OCI-LY3 (cell line): ENCODE data around the gene TSPAN9.

Experiments used
- H2AFZ ChIP-seq: fragments of 200-600, 300-600 bp; shearing (Covaris generic); 2 replicates; pipeline ENCODE4 v1.6.0; 2014; ENCODE audit warnings: antibody characterized with exemption, low read depth, low read length
- H3K27ac ChIP-seq: fragments of 200-600, 300-600 bp; sonication (generic); 2 replicates; pipeline ENCODE4 v1.5.1; 2014; ENCODE audit warnings: mild to moderate bottlenecking, low read length, moderate library complexity, mixed read lengths
- H3K27me3 ChIP-seq: fragments of 200-600, 300-600 bp; sonication (generic); 2 replicates; pipeline ENCODE4 v1.6.1; 2014; ENCODE audit warnings: low read depth, low read length, mixed read lengths
- H3K36me3 ChIP-seq: fragments of 200-600, 300-600 bp; sonication (generic); replicated peaks from 2 replicates; pipeline ENCODE3; 2014; ENCODE audit warnings: low read depth, low read length, mixed read lengths
- H3K4me1 ChIP-seq: fragments of 300-600, 200-600 bp; sonication (generic); 2 replicates; pipeline ENCODE4 v1.6.1; 2014; ENCODE audit warnings: low read length, mixed read lengths
- H3K4me2 ChIP-seq: fragments of 200-600, 300-600 bp; sonication (generic); 2 replicates; pipeline ENCODE4 v1.6.1; 2014; ENCODE audit warnings: low read length, mixed read lengths
- H3K4me3 ChIP-seq: fragments of 300-600, 200-600 bp; sonication (generic); 2 replicates; pipeline ENCODE4 v1.5.1; 2014; ENCODE audit warnings: antibody characterized with exemption, mild to moderate bottlenecking, low read length, moderate library complexity
- H3K79me2 ChIP-seq: fragments of 300-600, 200-600 bp; shearing (Covaris generic); 2 replicates; pipeline ENCODE4 v1.6.1; 2014; ENCODE audit warnings: mild to moderate bottlenecking, low read length, mixed read lengths
- H3K9ac ChIP-seq: fragments of 300-600, 200-600 bp; shearing (Covaris generic); 2 replicates; pipeline ENCODE4 v1.6.0; 2014; ENCODE audit warnings: mild to moderate bottlenecking, low read length, moderate library complexity
- H3K9me3 ChIP-seq: fragments of 200-600, 300-600 bp; shearing (Covaris generic); 2 replicates; pipeline ENCODE4 v1.6.1; 2014; ENCODE audit warnings: low read length, mixed read lengths; ENCODE audit not compliant: insufficient read depth
- H4K20me1 ChIP-seq: fragments of 200-600, 300-600 bp; sonication (generic); 2 replicates; pipeline ENCODE4 v1.6.1; 2016; ENCODE audit warnings: low read length, mixed read lengths; ENCODE audit not compliant: insufficient read depth
- CTCF ChIP-seq: fragments of 200-600, 300-600 bp; sonication (generic); IDR thresholded peaks from 2 replicates; pipeline ENCODE4 v1.5.1; 2014; ENCODE audit warnings: antibody characterized with exemption, low read length, low read depth
- EZH2phosphoT487 ChIP-seq: fragments of 200-600 bp; shearing (Covaris generic); IDR thresholded peaks from 2 replicates; pipeline ENCODE4 v1.6.1; 2018; ENCODE audit warnings: antibody characterized with exemption, mixed run types, low read depth

Gene TSPAN9

GRCh38 chr12:3173912-3174311 lies 96.7 kb downstream of the TSPAN9 start:
- peaks cover 66% of the 10 kb centered on the region for H3K27me3 ChIP-seq
- no peak overlapping the region for H3K4me3 ChIP-seq
- no peak overlapping the region for H3K9ac ChIP-seq
- no peak overlapping the region for H3K4me2 ChIP-seq
- H4K20me1 ChIP-seq, result no peaks in the 10 kb centered on the region; the same call in 1 of the 2 replicates
- no peaks in the 10 kb centered on the region for H3K36me3 ChIP-seq
- no peaks in the 10 kb centered on the region for H3K79me2 ChIP-seq
- H3K9me3 ChIP-seq, result no peaks in the 10 kb centered on the region
- H2AFZ ChIP-seq, result no peak overlapping the region
- H3K27ac ChIP-seq, result no peak overlapping the region
- no peak for TF ChIP-seq CTCF
- no peak for TF ChIP-seq EZH2phosphoT487
- H3K4me1 ChIP-seq, result peaks cover 5% of the 10 kb centered on the region; the same call in 1 of the 2 replicates

GRCh38 chr12:3175238-3175637 lies 98.1 kb downstream of the TSPAN9 start:
- H3K27me3 ChIP-seq, result peaks cover 66% of the 10 kb centered on the region
- no peaks in the 10 kb centered on the region for H3K9me3 ChIP-seq
- H3K36me3 ChIP-seq, result no peaks in the 10 kb centered on the region
- H3K27ac ChIP-seq, result no peak overlapping the region
- no peak for TF ChIP-seq EZH2phosphoT487
- no peak for TF ChIP-seq CTCF
- no peak overlapping the region for H3K9ac ChIP-seq
- H2AFZ ChIP-seq, result no peak overlapping the region
- H3K4me1 ChIP-seq, result peaks cover 5% of the 10 kb centered on the region; the same call in 1 of the 2 replicates
- H3K4me2 ChIP-seq, result no peak overlapping the region
- no peak overlapping the region for H3K4me3 ChIP-seq
- no peaks in the 10 kb centered on the region for H3K79me2 ChIP-seq
- peaks cover 3% of the 10 kb centered on the region; the same call in 1 of the 2 replicates for H4K20me1 ChIP-seq

- H3K36me3 ChIP-seq, result no peaks in the 10 kb centered on the region
- H3K27ac ChIP-seq, result no peak overlapping the region
- H3K79me2 ChIP-seq, result no peaks in the 10 kb centered on the region
- peaks cover 67% of the 10 kb centered on the region for H3K27me3 ChIP-seq
- H3K9ac ChIP-seq, result no peak overlapping the region
- no peak overlapping the region for H3K4me2 ChIP-seq
- H4K20me1 ChIP-seq, result peaks cover 8% of the 10 kb centered on the region; the same call in 1 of the 2 replicates
- no peak overlapping the region for H2AFZ ChIP-seq
- TF ChIP-seq CTCF (no peak), EZH2phosphoT487 (no peak)
- H3K9me3 ChIP-seq, result no peaks in the 10 kb centered on the region
- H3K4me3 ChIP-seq, result no peak overlapping the region
- peaks cover 5% of the 10 kb centered on the region; the same call in 1 of the 2 replicates for H3K4me1 ChIP-seq
Observed at GRCh38 chr12:3176754-3177153, 99.6 kb downstream of the TSPAN9 start.

- peaks cover 69% of the 10 kb centered on the region for H3K27me3 ChIP-seq
- no peak overlapping the region for H2AFZ ChIP-seq
- H3K79me2 ChIP-seq, result no peaks in the 10 kb centered on the region
- peak overlapping the region; percentile 27; the same call in 1 of the 2 replicates for H3K4me2 ChIP-seq
- peaks cover 12% of the 10 kb centered on the region; the same call in 1 of the 2 replicates for H4K20me1 ChIP-seq
- TF ChIP-seq CTCF (no peak), EZH2phosphoT487 (no peak)
- no peak overlapping the region for H3K9ac ChIP-seq
- H3K27ac ChIP-seq, result no peak overlapping the region
- no peak overlapping the region for H3K4me3 ChIP-seq
- no peaks in the 10 kb centered on the region for H3K9me3 ChIP-seq
- peaks cover 5% of the 10 kb centered on the region; the same call in 1 of the 2 replicates for H3K4me1 ChIP-seq
- H3K36me3 ChIP-seq, result no peaks in the 10 kb centered on the region
Observed at GRCh38 chr12:3177778-3178425, 100.7 kb downstream of the TSPAN9 start.
